Esophagus (tissue), 2 donors: ENCODE measurements around the gene NUDT22. TPM values are rescaled to one million over a fixed set of nuclear protein-coding genes. Genes with fewer than 3 reads are reported as not detected.

Source experiments
- H3K27ac ChIP-seq, 2 donors: one replicate each; pipeline ENCODE4 v1.5.1; 2013; ENCODE audit warnings: low read depth in 2 of 2, mild to moderate bottlenecking in 2 of 2, inconsistent platforms in 1 of 2, low read length in 1 of 2, moderate library complexity in 1 of 2
- H3K27me3 ChIP-seq, 2 donors: one replicate each; pipeline ENCODE4 v1.6.1; 2013; ENCODE audit warnings: low read length in 2 of 2, control low read depth in 1 of 2, mild to moderate bottlenecking in 1 of 2; ENCODE audit not compliant: insufficient read depth in 2 of 2, control insufficient read depth in 1 of 2
- H3K36me3 ChIP-seq, 2 donors: one replicate each; pipeline ENCODE4 v1.6.1; 2013; ENCODE audit warnings: low read length in 1 of 2; ENCODE audit not compliant: control insufficient read depth in 2 of 2, insufficient read depth in 2 of 2
- H3K4me1 ChIP-seq, 2 donors: one replicate each; pipeline ENCODE4 v1.6.1; 2013; ENCODE audit warnings: low read length in 1 of 2; ENCODE audit not compliant: control insufficient read depth in 2 of 2, insufficient read depth in 2 of 2
- H3K4me3 ChIP-seq, 2 donors: one replicate each; pipeline ENCODE4 v1.5.1; 2013; ENCODE audit warnings: low read length in 2 of 2, mild to moderate bottlenecking in 2 of 2, low read depth in 1 of 2, moderate library complexity in 1 of 2
- H3K9me3 ChIP-seq, 2 donors: one replicate each; pipeline ENCODE4 v1.6.1; 2013; ENCODE audit warnings: mild to moderate bottlenecking in 2 of 2, low read depth in 1 of 2, low read length in 1 of 2, moderate library complexity in 1 of 2; ENCODE audit not compliant: control insufficient read depth in 2 of 2, insufficient read depth in 1 of 2
- WGBS, 2 donors: extraction: QIAGEN DNeasy Blood & Tissue Kit; methylation state at CpG; one replicate each; pipeline ENCODE4 v1.1.7; 2013; 5-methylcytosine and 5-hydroxymethylcytosine counted together
- polyA plus RNA-seq, 2 donors: library from polyadenylated mRNA; stranded (reverse); fragments of 200-250 nt; gene quantifications; one replicate each; pipeline ENCODE4 v1.2.3, GENCODE V29; 2013
- donor health status: healthy with polysubstance abuse.
- donor health status: Bipolar disorder and iron deficiency.

NUDT22 gene
- polyA plus RNA-seq, 2 donors = 49.5 to 55.1 TPM

- 25 to 29% methylated on average over 7 of the region's 7 CpGs for WGBS, 2 donors
- H3K36me3 ChIP-seq = peaks cover 17 to 33% of the 10 kb centered on the region in 2 donors
- no peaks in the 10 kb centered on the region for H3K9me3 ChIP-seq
- H3K4me1 ChIP-seq = peaks cover 0 to 6% of the 10 kb centered on the region in 2 donors
- no peak overlapping the region for H3K4me3 ChIP-seq
- no peak overlapping the region for H3K27ac ChIP-seq
- no peaks in the 10 kb centered on the region for H3K27me3 ChIP-seq
Observed at GRCh38 chr11:64204464-64204989, 21.5 kb upstream of the NUDT22 start.

DNA sequence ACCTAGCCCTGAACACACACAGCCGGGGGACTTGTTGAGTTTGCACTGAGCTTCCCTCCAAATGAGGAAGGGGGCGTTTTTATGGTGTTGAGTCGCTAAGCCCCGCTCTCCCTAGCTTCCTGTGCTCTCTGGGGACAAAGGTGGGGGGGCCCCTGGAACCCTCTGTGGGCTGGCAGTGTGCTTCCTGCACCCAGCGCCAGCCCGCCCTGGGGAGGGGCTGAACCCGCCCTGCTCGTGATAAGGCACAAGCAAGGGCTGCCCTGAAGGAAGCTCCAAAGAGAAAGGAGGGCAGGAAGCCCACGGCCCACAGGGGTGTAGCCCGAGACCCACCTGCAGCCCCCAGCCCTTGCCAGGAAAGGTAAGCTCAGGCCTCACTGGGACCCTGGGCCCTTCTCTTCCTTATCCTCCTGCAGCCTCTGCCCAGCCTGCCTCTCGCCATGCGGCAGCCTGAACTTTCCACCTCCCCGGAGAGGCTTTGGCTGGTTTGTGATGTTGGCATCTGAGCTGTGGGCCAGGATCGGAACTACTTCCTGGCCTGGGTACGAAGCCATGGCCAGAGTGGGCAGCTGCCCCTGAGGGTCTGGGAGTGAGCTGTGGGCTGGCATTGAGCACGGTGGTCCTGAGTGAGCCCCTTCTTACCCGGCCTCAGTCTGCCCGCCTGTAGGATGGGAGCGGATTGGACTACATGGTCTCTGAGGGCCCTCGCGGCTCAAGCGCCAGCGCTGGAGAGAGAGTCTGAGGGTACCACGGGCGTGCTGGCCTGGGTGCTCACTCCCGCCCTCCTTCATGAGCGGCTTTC lies 19.4 kb upstream of the NUDT22 start, which contains the start of gene FERMT3:
TSS of gene FERMT3 (plus strand) at position 265 of the 799 bp plus-strand sequence. CDS start 644 bp downstream, outside the sequence.
- H3K36me3 ChIP-seq = peaks cover 13 to 26% of the 10 kb centered on the region in 2 donors
- no peaks in the 10 kb centered on the region for H3K9me3 ChIP-seq
- H3K4me3 ChIP-seq = peak within 1 kb of the TSS; percentile 26 to 47
- WGBS, 2 donors = 55 to 75% methylated on average over 24 to 27 of the region's 27 CpGs
- no peaks in the 10 kb centered on the region for H3K27me3 ChIP-seq
- H3K4me1 ChIP-seq = peaks cover 0 to 6% of the 10 kb centered on the region in 2 donors
- H3K27ac ChIP-seq = peak within 1 kb of the TSS; percentile 73 to 76

DNA sequence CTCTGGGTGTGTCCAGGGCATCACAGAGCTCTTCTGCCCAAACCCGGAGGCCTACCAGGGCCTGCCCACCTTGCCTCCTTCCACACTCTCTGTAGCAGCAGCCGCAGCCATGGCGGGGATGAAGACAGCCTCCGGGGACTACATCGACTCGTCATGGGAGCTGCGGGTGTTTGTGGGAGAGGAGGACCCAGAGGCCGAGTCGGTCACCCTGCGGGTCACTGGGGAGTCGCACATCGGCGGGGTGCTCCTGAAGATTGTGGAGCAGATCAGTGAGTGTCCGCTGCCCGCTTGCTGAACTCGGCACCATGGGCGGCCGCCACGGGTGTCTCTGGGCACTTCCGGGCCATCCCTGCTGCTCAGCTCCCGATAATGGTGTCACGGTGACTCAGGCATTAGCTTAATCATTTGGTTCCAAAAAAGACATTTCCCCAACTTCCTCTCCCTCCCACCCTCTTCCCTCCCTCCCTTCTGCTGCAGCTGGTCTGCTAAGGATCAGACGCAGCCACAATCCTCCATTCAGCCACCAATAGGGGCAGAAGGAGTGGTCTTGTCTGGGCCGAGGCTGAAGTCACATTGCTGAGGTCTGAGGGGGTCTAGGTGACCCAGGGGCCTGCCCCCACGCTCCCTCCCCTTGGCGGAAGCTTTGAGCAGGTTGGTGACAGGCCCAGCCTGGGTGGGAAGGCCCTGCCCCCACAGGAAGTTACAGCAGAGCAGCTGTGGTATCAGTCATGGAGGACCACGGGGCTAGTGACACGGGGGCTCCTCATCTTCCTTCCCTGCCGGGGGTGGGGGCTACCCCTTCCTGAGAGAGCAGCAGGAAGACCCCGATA lies 18.6 kb upstream of the NUDT22 start:
- peaks cover 13 to 21% of the 10 kb centered on the region in 2 donors for H3K36me3 ChIP-seq
- WGBS, 2 donors = 53 to 60% methylated on average over 30 of the region's 30 CpGs
- no peaks in the 10 kb centered on the region for H3K9me3 ChIP-seq
- H3K4me1 ChIP-seq = peaks cover 0 to 6% of the 10 kb centered on the region in 2 donors
- H3K4me3 ChIP-seq = peak overlapping the region; percentile 26 to 47
- H3K27ac ChIP-seq = peak overlapping the region; percentile 73 to 76
- H3K27me3 ChIP-seq = no peaks in the 10 kb centered on the region

DNA sequence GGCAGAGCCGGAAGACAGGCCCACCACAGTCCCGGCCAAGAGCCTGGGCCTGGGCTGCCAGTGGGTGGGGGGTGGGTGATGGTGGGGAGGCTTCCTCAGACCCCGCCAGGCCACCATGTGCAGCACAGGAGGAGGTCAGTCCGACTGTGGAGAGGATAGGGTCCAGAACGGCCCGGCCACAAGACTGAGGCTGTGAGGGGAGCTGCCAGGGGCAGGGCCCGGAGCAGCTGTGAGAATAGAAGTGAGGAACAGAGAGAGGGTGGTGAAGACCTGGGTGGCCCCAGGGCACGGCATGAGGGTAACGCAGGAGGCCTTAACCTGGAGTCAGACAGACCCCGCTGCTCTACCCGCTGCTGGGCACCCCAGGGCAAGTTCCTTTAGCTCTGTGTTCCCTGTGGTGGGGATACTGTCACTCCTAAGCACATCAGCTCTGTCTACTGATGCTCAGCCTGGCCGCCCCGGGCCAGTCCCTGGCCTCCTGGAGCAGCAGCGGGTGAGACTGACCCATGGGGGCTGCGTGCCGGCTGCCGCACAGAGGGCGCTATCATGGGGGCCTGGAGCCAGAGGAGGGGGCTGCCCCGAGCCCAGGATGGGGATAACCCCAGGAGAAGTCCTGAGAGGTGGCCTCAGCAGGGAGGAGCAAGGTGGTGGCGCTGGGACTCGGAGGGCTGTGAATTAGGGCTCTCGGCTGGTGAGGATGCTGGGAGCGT lies 17.8 kb upstream of the NUDT22 start:
- Histone ChIP-seq H3K4me3 (peak overlapping the region; percentile 0 to 26), H3K36me3 (peaks cover 5 to 13% of the 10 kb centered on the region in 2 donors), H3K9me3 (no peaks in the 10 kb centered on the region), H3K27me3 (no peaks in the 10 kb centered on the region), H3K27ac (peak overlapping the region; percentile 73 to 76), H3K4me1 (peaks cover 0 to 6% of the 10 kb centered on the region in 2 donors)
- 79 to 81% methylated on average over 23 of the region's 23 CpGs for WGBS, 2 donors

- H3K4me1 ChIP-seq = peaks cover 0 to 6% of the 10 kb centered on the region in 2 donors
- H3K36me3 ChIP-seq = peaks cover 3 to 6% of the 10 kb centered on the region in 2 donors
- H3K27me3 ChIP-seq = no peaks in the 10 kb centered on the region
- no peak overlapping the region for H3K4me3 ChIP-seq
- no peaks in the 10 kb centered on the region for H3K9me3 ChIP-seq
- 85 to 91% methylated on average over 18 of the region's 18 CpGs for WGBS, 2 donors
- H3K27ac ChIP-seq = no peak overlapping the region
Observed at GRCh38 chr11:64208796-64209562, 17.1 kb upstream of the NUDT22 start.

DNA sequence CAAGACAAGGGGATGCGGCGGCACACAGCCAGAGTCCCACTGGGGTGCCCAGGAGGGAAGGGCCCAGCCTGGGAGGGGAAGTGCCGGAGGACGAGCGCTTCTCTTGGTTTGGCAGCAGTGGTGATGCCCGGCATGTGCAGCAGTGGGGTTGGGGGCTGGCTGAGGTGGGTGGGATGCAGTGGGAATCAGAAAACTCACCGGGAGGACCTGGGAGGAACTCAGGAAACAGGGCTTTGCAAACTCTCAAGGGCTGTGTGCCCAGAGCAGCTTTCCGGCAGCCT lies 16.6 kb upstream of the NUDT22 start:
- no peaks in the 10 kb centered on the region for H3K9me3 ChIP-seq
- no peak overlapping the region for H3K4me3 ChIP-seq
- H3K36me3 ChIP-seq = peaks cover 3% of the 10 kb centered on the region in 2 donors
- H3K27me3 ChIP-seq = no peaks in the 10 kb centered on the region
- H3K4me1 ChIP-seq = peaks cover 0 to 6% of the 10 kb centered on the region in 2 donors
- no peak overlapping the region for H3K27ac ChIP-seq
- WGBS, 2 donors = 82 to 86% methylated on average over 8 of the region's 8 CpGs

GRCh38 chr11:64210301-64211020 lies 15.6 kb upstream of the NUDT22 start:
- no peaks in the 10 kb centered on the region for H3K9me3 ChIP-seq
- H3K4me3 ChIP-seq = no peak overlapping the region
- peaks cover 3% of the 10 kb centered on the region in 2 donors for H3K36me3 ChIP-seq
- peaks cover 0 to 6% of the 10 kb centered on the region in 2 donors for H3K4me1 ChIP-seq
- 89 to 93% methylated on average over 24 of the region's 24 CpGs for WGBS, 2 donors
- H3K27me3 ChIP-seq = no peaks in the 10 kb centered on the region
- H3K27ac ChIP-seq = no peak overlapping the region

- H3K36me3 ChIP-seq = no peaks in the 10 kb centered on the region
- H3K4me3 ChIP-seq = no peak overlapping the region
- no peaks in the 10 kb centered on the region for H3K27me3 ChIP-seq
- peaks cover 0 to 6% of the 10 kb centered on the region in 2 donors for H3K4me1 ChIP-seq
- no peaks in the 10 kb centered on the region for H3K9me3 ChIP-seq
- 78 to 88% methylated on average over 27 to 30 of the region's 30 CpGs for WGBS, 2 donors
- no peak overlapping the region for H3K27ac ChIP-seq
Observed at GRCh38 chr11:64211181-64211872, 14.7 kb upstream of the NUDT22 start.
